HepG2 (cell line): ENCODE data around the gene CCNO. TPM values are rescaled to one million over a fixed set of nuclear protein-coding genes. Genes with fewer than 3 reads are reported as not detected.

Experiments used
- ATAC-seq: fragments of 200-7000 bp; cut with Tn5 transposase; 3 replicates; pipeline ENCODE4 v1.9.1; 2020; ENCODE audit warnings: mild to moderate bottlenecking, moderate library complexity
- BruUV-seq: library from RNA; stranded (reverse); fragments of 400-500 nt; replicated peaks from 2 replicates; lab custom pipeline; 2021; lab: Mats Ljungman, UMichigan
- CTCF ChIA-PET: fragments of 300-600 bp; formaldehyde crosslinking; extraction: SDS; loops from one replicate; lab custom pipeline; 2021; ENCODE audit warnings: low total read pairs, inconsistent platforms, low intra/inter-chr PET ratio; lab: Yijun Ruan, JAX
- POLR2A ChIA-PET: fragments of 350-600 bp; sonication (Branson Sonifier 250); formaldehyde crosslinking; loops from one replicate; lab custom pipeline; 2020; ENCODE audit warnings: antibody characterized with exemption, inconsistent platforms; lab: Yijun Ruan, JAX
- DNase-seq: peaks from one replicate; pipeline ENCODE4 v3.0.0-alpha.2; 2015; ENCODE audit warnings: low spot score
- FAIRE-seq: peaks from 3 replicates; lab custom pipeline; 2011; peaks lifted over from hg19 to GRCh38; lab: Jason Lieb, UNC
- H2AFZ ChIP-seq: one replicate; pipeline ENCODE4 v1.6.1; 2011; ENCODE audit warnings: low read length, inconsistent platforms
- H3K27ac ChIP-seq: fragments of 300-600 bp; 3 replicates; pipeline ENCODE4 v1.8.0; 2011; ENCODE audit warnings: mixed run types, mild to moderate bottlenecking, mixed read lengths, low read length, inconsistent platforms; ENCODE audit not compliant: insufficient read depth; ENCODE audit errors: extremely low read length
- H3K27me3 ChIP-seq, 2 experiments: fragments of 200-600 bp in 1 of 2; 2 replicates in 1 of 2; 3 replicates in 1 of 2; pipeline versions ENCODE4 v1.6.0 to v1.8.0; 2011; ENCODE audit warnings: low read length in 2 of 2, mild to moderate bottlenecking in 2 of 2, moderate library complexity in 2 of 2, inconsistent platforms in 1 of 2; ENCODE audit not compliant: insufficient read depth in 2 of 2, control insufficient read depth in 1 of 2
- H3K36me3 ChIP-seq, 2 experiments: fragments of 200-600 bp in 1 of 2; replicated peaks in 1 of 2; 2 replicates in 1 of 2; 3 replicates in 1 of 2; pipeline versions ENCODE4 v1.5.1 to v1.8.0; 2011; ENCODE audit warnings: low read length in 2 of 2, inconsistent platforms in 1 of 2; ENCODE audit not compliant: insufficient read depth in 2 of 2, control insufficient read depth in 1 of 2
- H3K4me1 ChIP-seq: 2 replicates; pipeline ENCODE4 v1.5.1; 2012; ENCODE audit warnings: low read length, inconsistent platforms; ENCODE audit not compliant: insufficient read depth
- H3K4me2 ChIP-seq: 2 replicates; pipeline ENCODE4 v1.6.0; 2011; ENCODE audit warnings: low read depth, low read length, inconsistent platforms
- H3K4me3 ChIP-seq, 3 experiments: fragments of 200-600 bp in 1 of 3; sonication (generic), shearing (Covaris generic) in 1 of 3; replicated peaks in 1 of 3; 2 replicates each; pipeline ENCODE4 v1.5.1; 2011 to 2016; ENCODE audit warnings: low read length in 3 of 3, inconsistent platforms in 2 of 3, low read depth in 2 of 3, mild to moderate bottlenecking in 2 of 3, control low read depth in 1 of 3, mixed read lengths in 1 of 3; ENCODE audit not compliant: insufficient read depth in 1 of 3
- H3K79me2 ChIP-seq: one replicate; pipeline ENCODE4 v1.6.1; 2011; ENCODE audit warnings: low read length, inconsistent platforms; ENCODE audit not compliant: insufficient read depth
- H3K9ac ChIP-seq: 2 replicates; pipeline ENCODE4 v1.6.0; 2011; ENCODE audit warnings: mild to moderate bottlenecking, low read depth, low read length, inconsistent platforms; ENCODE audit not compliant: insufficient read depth
- H3K9me3 ChIP-seq: 2 replicates; pipeline ENCODE4 v1.5.1; 2012; ENCODE audit warnings: mild to moderate bottlenecking, low read length
- H4K20me1 ChIP-seq: 2 replicates; pipeline ENCODE4 v1.6.0; 2011; ENCODE audit warnings: inconsistent platforms, mild to moderate bottlenecking, low read length, moderate library complexity; ENCODE audit not compliant: insufficient read depth
- AGO2 ChIP-seq: fragments of 200-400 bp; formaldehyde crosslinking; optimal IDR thresholded peaks from 2 replicates; pipeline ENCODE3; 2017; ENCODE audit warnings: mild to moderate bottlenecking, low read depth, low read length, moderate library complexity
- KDM1A ChIP-seq: IDR thresholded peaks from 2 replicates; pipeline ENCODE4 v1.6.1; 2016; ENCODE audit warnings: missing compliant biosample characterization
- PITX1 ChIP-seq: sonication (generic); formaldehyde crosslinking; IDR thresholded peaks from 2 replicates; pipeline ENCODE4 v1.5.1; 2020; ENCODE audit warnings: mild to moderate bottlenecking, missing genetic modification reagents
- RERE ChIP-seq: IDR thresholded peaks from 2 replicates; pipeline ENCODE4 v1.6.1; 2016; ENCODE audit warnings: low read depth, missing genetic modification reagents, missing compliant biosample characterization
- YEATS2 ChIP-seq: sonication (generic); formaldehyde crosslinking; IDR thresholded peaks from 2 replicates; pipeline ENCODE4 v1.4.0; 2020; ENCODE audit warnings: missing genetic modification reagents, borderline replicate concordance
- WGBS: methylation state at CpG from one replicate; pipeline ENCODE4 v1.1.6; 2017; ENCODE audit warnings: low lambda C conversion rate; 5-methylcytosine and 5-hydroxymethylcytosine counted together
- in situ Hi-C: cut with HindIII; loops from 2 replicates; pipeline ENCODE4 v1.10.0; 2017; ENCODE audit warnings: low pct_unique_long_range_greater_than_20kb; ENCODE audit not compliant: extremely low pct_ligation_motif_present
- intact Hi-C: fragments of 100-400 bp; cut with micrococcal nuclease; formaldehyde crosslinking; loops from one replicate; pipeline ENCODE4 v1.10.0; 2022; ENCODE audit not compliant: unreplicated experiment
- polyA plus RNA-seq, 8 experiments: library from polyadenylated mRNA; depleted of rRNA in 3 of 8; stranded (reverse) in 7 of 8; unstranded in 1 of 8; fragments of >200 nt; fragmentation: Illumina TruSeq in 4 of 8; extraction: Trizol in 4 of 8; gene quantifications; 2 replicates each; pipeline versions ENCODE4 v1.2.1 to v1.2.3, GENCODE V29; 2011 to 2016; ENCODE audit warnings: low read depth in 4 of 8, missing spikeins in 1 of 8, mixed read lengths in 1 of 8; ENCODE audit not compliant: insufficient read depth in 1 of 8
- total RNA-seq, 5 experiments: library from RNA; depleted of rRNA; stranded (reverse); fragments of >200 nt; fragmentation: Illumina TruSeq; extraction: Trizol; gene quantifications; 2 replicates each; pipeline ENCODE4 v1.2.3, GENCODE V29; 2016; ENCODE audit warnings: low read depth in 1 of 5

The CCNO gene
- total and polyA plus RNA-seq, 2 of the 13 experiments (the other 11 are each of a cell fraction or from before 2014, with no cell fraction given) = 0.07 TPM; not detected in 1

- FAIRE-seq (no peak), DNase-seq (no peak), ATAC-seq (no peak)
- Histone ChIP-seq H3K9me3 (no peaks in the 10 kb centered on the region), H3K4me3 (no peak overlapping the region), H3K4me1 (no peaks in the 10 kb centered on the region; the same call in 1 of the 2 replicates), H3K9ac (no peak overlapping the region), H2AFZ (no peak overlapping the region), H3K79me2 (no peaks in the 10 kb centered on the region), H3K36me3 (no peaks in the 10 kb centered on the region), H3K27ac (no peak overlapping the region), H3K4me2 (no peak overlapping the region), H3K27me3 (peaks cover 1 to 40% of the 10 kb centered on the region in 2 experiments), H4K20me1 (no peaks in the 10 kb centered on the region)
- intact Hi-C loops (no loop called here), in situ Hi-C loops (no loop called here)
- TF ChIP-seq YEATS2 (no peak), KDM1A (CRISPR knock-in tag) (no peak), AGO2 (no peak), RERE (CRISPR knock-in tag) (no peak), PITX1 (CRISPR knock-in tag) (no peak)
- WGBS = 57% methylated on average over 6 of the region's 7 CpGs
- ChIA-PET POLR2A (no interaction called here), CTCF (no interaction called here)
- BruUV-seq = no TSS peak
Measured at GRCh38 chr5:55223812-55224240, 9.6 kb downstream of the CCNO start.
